Midbrain (tissue), 1 donor: ENCODE measurements around the gene USP34.
"Not testable (repeated sequence)": the region's sequence is repeated elsewhere in the genome, so short reads cannot be mapped to it uniquely, and the experiment has no call there.

Experiments
- DNase-seq: peaks from one replicate; lab custom pipeline; 2025; lab: John Stamatoyannopoulos, UW

Gene USP34

GRCh38 chr2:61470965-61471904, at the start of gene USP34:
TSS of gene USP34 (minus strand) at chr2:61471087. CDS start at chr2:61470692, 395 bp downstream.
- DNase-seq: peak; percentile 94

GRCh38 chr2:61520261-61520660, 49.4 kb upstream of the USP34 start:
- DNase-seq: no peak

GRCh38 chr2:61512768-61513398, 42.0 kb upstream of the USP34 start:
- no peak for DNase-seq

- DNase-seq: no peak
These were observed 40.1 kb upstream of the USP34 start for GRCh38 chr2:61510674-61511671.

- no peak for DNase-seq
These were observed 34.1 kb upstream of the USP34 start for GRCh38 chr2:61504949-61505348.

- DNase-seq: no peak
These were observed 28.2 kb upstream of the USP34 start for GRCh38 chr2:61499060-61499459.

GRCh38 chr2:61493523-61493942, 22.6 kb upstream of the USP34 start:
- no peak for DNase-seq

GRCh38 chr2:61492476-61492875, 21.6 kb upstream of the USP34 start:
- no peak for DNase-seq

- DNase-seq: no peak
These were observed 14.4 kb upstream of the USP34 start for GRCh38 chr2:61485281-61485680.

- peak; percentile 8 for DNase-seq
These were observed 7.2 kb upstream of the USP34 start for GRCh38 chr2:61478086-61478485.

GRCh38 chr2:61476929-61477589, 6.2 kb upstream of the USP34 start:
- DNase-seq: not testable (repeated sequence)

- peak; percentile 58 for DNase-seq
These were observed 1.3 kb upstream of the USP34 start for GRCh38 chr2:61471905-61472805.

- DNase-seq: peak; percentile 85
These were observed 550 bp downstream of the USP34 start for GRCh38 chr2:61470122-61470951.

- no peak for DNase-seq
These were observed 1.3 kb downstream of the USP34 start for GRCh38 chr2:61469424-61470121.

- not testable (repeated sequence) for DNase-seq
These were observed 2.7 kb downstream of the USP34 start for GRCh38 chr2:61468231-61468630.

GRCh38 chr2:61465045-61465444, 5.8 kb downstream of the USP34 start:
- no peak for DNase-seq

- DNase-seq: no peak
These were observed 7.0 kb downstream of the USP34 start for GRCh38 chr2:61463769-61464475.

- DNase-seq: no peak
These were observed 9.5 kb downstream of the USP34 start for GRCh38 chr2:61461404-61461803.
